Muscle of leg (tissue), 11 donors: Measurements from ENCODE around the gene SLC2A6. TPM values are rescaled to one million over a fixed set of nuclear protein-coding genes. Genes with fewer than 3 reads are reported as not detected.

Source experiments
- DNase-seq: peaks from one replicate; pipeline ENCODE4 v3.0.0; 2013
- H3K27ac ChIP-seq: one replicate; pipeline ENCODE4 v1.5.1; 2013; ENCODE audit warnings: mild to moderate bottlenecking, low read length, control low read depth
- H3K27me3 ChIP-seq: one replicate; pipeline ENCODE4 v1.6.1; 2013; ENCODE audit warnings: low read length; ENCODE audit not compliant: control insufficient read depth, insufficient read depth
- H3K36me3 ChIP-seq: one replicate; pipeline ENCODE4 v1.6.1; 2013; ENCODE audit warnings: low read length; ENCODE audit not compliant: control insufficient read depth, insufficient read depth
- H3K4me1 ChIP-seq: one replicate; pipeline ENCODE4 v1.6.1; 2013; ENCODE audit warnings: low read length; ENCODE audit not compliant: control insufficient read depth, insufficient read depth
- H3K4me3 ChIP-seq: one replicate; pipeline ENCODE4 v1.5.1; 2013; ENCODE audit warnings: low read length, control low read depth
- H3K9me3 ChIP-seq: replicated peaks from 2 replicates; pipeline ENCODE4 v1.6.1; 2013; ENCODE audit warnings: low read depth, low read length; ENCODE audit not compliant: control insufficient read depth
- WGBS: methylation state at CpG from one replicate; pipeline ENCODE4 v1.1.5; 2013; ENCODE audit warnings: missing lambda C conversion rate; ENCODE audit not compliant: insufficient coverage; 5-methylcytosine and 5-hydroxymethylcytosine counted together
- polyA plus RNA-seq, 8 donors: library from polyadenylated mRNA; unstranded; fragments of 120-200 nt; gene quantifications; one replicate each; pipeline versions ENCODE4 v1.2.1 to v1.2.3, GENCODE V29; 2013; ENCODE audit warnings: inconsistent platforms in 1 of 8, low replicate concordance in 1 of 8; ENCODE audit not compliant: insufficient read length in 8 of 8, insufficient read depth in 1 of 8
- total RNA-seq: library from RNA; stranded (reverse); fragments of 120-200 nt; gene quantifications from one replicate; pipeline ENCODE4 v1.2.4, GENCODE V29; 2013

The SLC2A6 gene
- total and polyA plus RNA-seq, 9 donors: 0.44 to 2.1 (median 1.4) TPM

GRCh38 chr9:133508046-133508445 lies 29.1 kb upstream of the SLC2A6 start:
- WGBS: 86% methylated on average over 3 of the region's 8 CpGs
- DNase-seq: no peak
- no peaks in the 10 kb centered on the region for H3K9me3 ChIP-seq
- no peak overlapping the region for H3K27ac ChIP-seq
- no peak overlapping the region for H3K4me3 ChIP-seq
- H3K27me3 ChIP-seq: peaks cover 4% of the 10 kb centered on the region
- no peaks in the 10 kb centered on the region for H3K36me3 ChIP-seq
- peaks cover 50% of the 10 kb centered on the region for H3K4me1 ChIP-seq

GRCh38 chr9:133507246-133507965 lies 28.5 kb upstream of the SLC2A6 start:
- H3K27ac ChIP-seq: no peak overlapping the region
- 86% methylated on average over 15 of the region's 24 CpGs for WGBS
- no peaks in the 10 kb centered on the region for H3K36me3 ChIP-seq
- no peak overlapping the region for H3K4me3 ChIP-seq
- H3K27me3 ChIP-seq: peaks cover 4% of the 10 kb centered on the region
- DNase-seq: no peak
- peaks cover 46% of the 10 kb centered on the region for H3K4me1 ChIP-seq
- peaks cover 3% of the 10 kb centered on the region for H3K9me3 ChIP-seq

GRCh38 chr9:133506653-133507038 lies 27.7 kb upstream of the SLC2A6 start:
- H3K27me3 ChIP-seq: peaks cover 4% of the 10 kb centered on the region

GRCh38 chr9:133505901-133506652 lies 27.2 kb upstream of the SLC2A6 start:
- no peaks in the 10 kb centered on the region for H3K36me3 ChIP-seq
- no peak overlapping the region for H3K27ac ChIP-seq
- no peak overlapping the region for H3K4me3 ChIP-seq
- WGBS: 32% methylated on average over 23 of the region's 23 CpGs
- DNase-seq: peak; percentile 77
- H3K27me3 ChIP-seq: peaks cover 4% of the 10 kb centered on the region
- H3K9me3 ChIP-seq: peaks cover 16% of the 10 kb centered on the region
- H3K4me1 ChIP-seq: peaks cover 42% of the 10 kb centered on the region

More at GRCh38 chr9:133506653-133507038, 27.7 kb upstream of the SLC2A6 start:
- Histone ChIP-seq H3K4me1 (peaks cover 46% of the 10 kb centered on the region), H3K9me3 (peaks cover 10% of the 10 kb centered on the region), H3K36me3 (no peaks in the 10 kb centered on the region), H3K27ac (no peak overlapping the region), H3K4me3 (no peak overlapping the region)
- DNase-seq: peak; percentile 79
- WGBS: 61% methylated on average over 18 of the region's 18 CpGs

GRCh38 chr9:133505186-133505830 lies 26.4 kb upstream of the SLC2A6 start:
- H3K4me3 ChIP-seq: no peak overlapping the region
- H3K9me3 ChIP-seq: peaks cover 18% of the 10 kb centered on the region
- peaks cover 2% of the 10 kb centered on the region for H3K27me3 ChIP-seq
- H3K36me3 ChIP-seq: no peaks in the 10 kb centered on the region
- no peak overlapping the region for H3K27ac ChIP-seq
- H3K4me1 ChIP-seq: peaks cover 35% of the 10 kb centered on the region
- WGBS: 67% methylated on average over 11 of the region's 13 CpGs
- no peak for DNase-seq

GRCh38 chr9:133502112-133502511 lies 23.2 kb upstream of the SLC2A6 start:
- Histone ChIP-seq H3K4me1 (peaks cover 33% of the 10 kb centered on the region), H3K4me3 (no peak overlapping the region), H3K27ac (no peak overlapping the region), H3K27me3 (peaks cover 16% of the 10 kb centered on the region), H3K36me3 (no peaks in the 10 kb centered on the region), H3K9me3 (peaks cover 18% of the 10 kb centered on the region)
- no CpG with 5 or more reads among the region's 1 CpG for WGBS
- no peak for DNase-seq

GRCh38 chr9:133499892-133500270 lies 21.0 kb upstream of the SLC2A6 start:
- WGBS: 69% methylated on average over 11 of the region's 12 CpGs
- no peak for DNase-seq
- Histone ChIP-seq H3K27ac (no peak overlapping the region), H3K9me3 (peaks cover 18% of the 10 kb centered on the region), H3K4me1 (peaks cover 21% of the 10 kb centered on the region), H3K27me3 (peaks cover 26% of the 10 kb centered on the region), H3K36me3 (no peaks in the 10 kb centered on the region), H3K4me3 (no peak overlapping the region)

- H3K4me1 ChIP-seq: peaks cover 27% of the 10 kb centered on the region
- no peak overlapping the region for H3K27ac ChIP-seq
- peaks cover 26% of the 10 kb centered on the region for H3K27me3 ChIP-seq
- H3K4me3 ChIP-seq: no peak overlapping the region
- peaks cover 18% of the 10 kb centered on the region for H3K9me3 ChIP-seq
- WGBS: 54% methylated on average over 18 of the region's 19 CpGs
- H3K36me3 ChIP-seq: no peaks in the 10 kb centered on the region
- DNase-seq: no peak
Measured at GRCh38 chr9:133499132-133499891, 20.4 kb upstream of the SLC2A6 start.

- Histone ChIP-seq H3K4me1 (peaks cover 48% of the 10 kb centered on the region), H3K27me3 (peaks cover 26% of the 10 kb centered on the region), H3K9me3 (peaks cover 12% of the 10 kb centered on the region), H3K27ac (no peak overlapping the region), H3K36me3 (no peaks in the 10 kb centered on the region), H3K4me3 (no peak overlapping the region)
- WGBS: 53% methylated on average over 28 of the region's 35 CpGs
- DNase-seq: no peak
Measured at GRCh38 chr9:133496861-133497842, 18.3 kb upstream of the SLC2A6 start.
